HepG2 (cell line): ENCODE data around the gene TIMM8B. TPM values are rescaled to one million over a fixed set of nuclear protein-coding genes. Genes with fewer than 3 reads are reported as not detected.

Experiments
- AGO2 ChIP-seq: fragments of 200-400 bp; formaldehyde crosslinking; optimal IDR thresholded peaks from 2 replicates; pipeline ENCODE3; 2017; ENCODE audit warnings: mild to moderate bottlenecking, low read depth, low read length, moderate library complexity
- ATF4 ChIP-seq, 2 experiments: fragments of 450-650 bp in 1 of 2; sonication (generic) in 1 of 2; formaldehyde crosslinking; IDR thresholded peaks; 2 replicates each; pipeline versions ENCODE4 v1.5.0 to v1.8.0; 2020 to 2022; ENCODE audit warnings: mild to moderate bottlenecking in 1 of 2, missing genetic modification reagents in 1 of 2
- CHD2 ChIP-seq: IDR thresholded peaks from 2 replicates; pipeline ENCODE4 v1.6.1; 2011; ENCODE audit warnings: low read depth, low read length, improper control_type of control experiment
- DRAP1 ChIP-seq: IDR thresholded peaks from 2 replicates; pipeline ENCODE4 v1.6.1; 2016; ENCODE audit warnings: missing genetic modification reagents, missing compliant biosample characterization
- KMT2A ChIP-seq: sonication (generic); formaldehyde crosslinking; IDR thresholded peaks from 2 replicates; pipeline ENCODE4 v1.4.0; 2020; ENCODE audit warnings: missing genetic modification reagents
- MLX ChIP-seq: IDR thresholded peaks from 2 replicates; pipeline ENCODE4 v1.6.1; 2016
- MTA1 ChIP-seq: sonication (generic); formaldehyde crosslinking; IDR thresholded peaks from 2 replicates; pipeline ENCODE4 v1.4.0; 2020; ENCODE audit warnings: missing genetic modification reagents, mild to moderate bottlenecking, borderline replicate concordance
- MTF1 ChIP-seq: sonication (generic); formaldehyde crosslinking; IDR thresholded peaks from 2 replicates; pipeline ENCODE4 v1.5.0; 2020; ENCODE audit warnings: missing genetic modification reagents
- SMYD3 ChIP-seq: sonication (generic); formaldehyde crosslinking; IDR thresholded peaks from 2 replicates; pipeline ENCODE4 v1.8.1; 2023; ENCODE audit warnings: mild to moderate bottlenecking, missing genetic modification reagents
- SP1 ChIP-seq, 2 experiments: fragments of 450-650 bp in 1 of 2; sonication (generic) in 1 of 2; formaldehyde crosslinking in 1 of 2; IDR thresholded peaks; 2 replicates each; pipeline versions ENCODE4 v1.4.0 to v1.6.1; 2016 to 2020; ENCODE audit warnings: missing genetic modification reagents in 1 of 2
- ZC3H4 ChIP-seq: sonication (generic); formaldehyde crosslinking; IDR thresholded peaks from 2 replicates; pipeline ENCODE4 v1.4.0; 2020; ENCODE audit warnings: missing genetic modification reagents, borderline replicate concordance
- ZFY ChIP-seq: sonication (generic); formaldehyde crosslinking; IDR thresholded peaks from 2 replicates; pipeline ENCODE4 v1.4.0; 2020; ENCODE audit warnings: missing genetic modification reagents
- ZNF280B ChIP-seq: sonication (generic); formaldehyde crosslinking; IDR thresholded peaks from 2 replicates; pipeline ENCODE4 v1.5.0; 2020; ENCODE audit warnings: missing genetic modification reagents, mild to moderate bottlenecking, borderline replicate concordance
- ZNF569 ChIP-seq: sonication (generic); formaldehyde crosslinking; IDR thresholded peaks from 2 replicates; pipeline ENCODE4 v1.5.0; 2020; ENCODE audit warnings: mild to moderate bottlenecking, missing genetic modification reagents, moderate library complexity, borderline replicate concordance
- ZNF766 ChIP-seq: sonication (generic); formaldehyde crosslinking; IDR thresholded peaks from 2 replicates; pipeline ENCODE4 v1.5.0; 2020; ENCODE audit warnings: missing genetic modification reagents, borderline replicate concordance
- polyA plus RNA-seq, 8 experiments: library from polyadenylated mRNA; depleted of rRNA in 3 of 8; stranded (reverse) in 7 of 8; unstranded in 1 of 8; fragments of >200 nt; fragmentation: Illumina TruSeq in 4 of 8; extraction: Trizol in 4 of 8; gene quantifications; 2 replicates each; pipeline versions ENCODE4 v1.2.1 to v1.2.3, GENCODE V29; 2011 to 2016; ENCODE audit warnings: low read depth in 4 of 8, missing spikeins in 1 of 8, mixed read lengths in 1 of 8; ENCODE audit not compliant: insufficient read depth in 1 of 8
- total RNA-seq, 5 experiments: library from RNA; depleted of rRNA; stranded (reverse); fragments of >200 nt; fragmentation: Illumina TruSeq; extraction: Trizol; gene quantifications; 2 replicates each; pipeline ENCODE4 v1.2.3, GENCODE V29; 2016; ENCODE audit warnings: low read depth in 1 of 5
- TF ChIP-seq, protein P1 (sequence below): sonication (generic); formaldehyde crosslinking; IDR thresholded peaks from 2 replicates; pipeline ENCODE4 v1.4.0; 2020; ENCODE audit warnings: mild to moderate bottlenecking, missing genetic modification reagents, borderline replicate concordance
- TF ChIP-seq, protein P2 (sequence below): sonication (generic); formaldehyde crosslinking; IDR thresholded peaks from 2 replicates; pipeline ENCODE4 v1.8.1; 2023; ENCODE audit warnings: mild to moderate bottlenecking, missing genetic modification reagents

The TIMM8B gene
- total and polyA plus RNA-seq, 2 of the 13 experiments (the other 11 are each of a cell fraction or from before 2014, with no cell fraction given): 84.5 to 98.3 TPM

- TF ChIP-seq, protein P1, sequence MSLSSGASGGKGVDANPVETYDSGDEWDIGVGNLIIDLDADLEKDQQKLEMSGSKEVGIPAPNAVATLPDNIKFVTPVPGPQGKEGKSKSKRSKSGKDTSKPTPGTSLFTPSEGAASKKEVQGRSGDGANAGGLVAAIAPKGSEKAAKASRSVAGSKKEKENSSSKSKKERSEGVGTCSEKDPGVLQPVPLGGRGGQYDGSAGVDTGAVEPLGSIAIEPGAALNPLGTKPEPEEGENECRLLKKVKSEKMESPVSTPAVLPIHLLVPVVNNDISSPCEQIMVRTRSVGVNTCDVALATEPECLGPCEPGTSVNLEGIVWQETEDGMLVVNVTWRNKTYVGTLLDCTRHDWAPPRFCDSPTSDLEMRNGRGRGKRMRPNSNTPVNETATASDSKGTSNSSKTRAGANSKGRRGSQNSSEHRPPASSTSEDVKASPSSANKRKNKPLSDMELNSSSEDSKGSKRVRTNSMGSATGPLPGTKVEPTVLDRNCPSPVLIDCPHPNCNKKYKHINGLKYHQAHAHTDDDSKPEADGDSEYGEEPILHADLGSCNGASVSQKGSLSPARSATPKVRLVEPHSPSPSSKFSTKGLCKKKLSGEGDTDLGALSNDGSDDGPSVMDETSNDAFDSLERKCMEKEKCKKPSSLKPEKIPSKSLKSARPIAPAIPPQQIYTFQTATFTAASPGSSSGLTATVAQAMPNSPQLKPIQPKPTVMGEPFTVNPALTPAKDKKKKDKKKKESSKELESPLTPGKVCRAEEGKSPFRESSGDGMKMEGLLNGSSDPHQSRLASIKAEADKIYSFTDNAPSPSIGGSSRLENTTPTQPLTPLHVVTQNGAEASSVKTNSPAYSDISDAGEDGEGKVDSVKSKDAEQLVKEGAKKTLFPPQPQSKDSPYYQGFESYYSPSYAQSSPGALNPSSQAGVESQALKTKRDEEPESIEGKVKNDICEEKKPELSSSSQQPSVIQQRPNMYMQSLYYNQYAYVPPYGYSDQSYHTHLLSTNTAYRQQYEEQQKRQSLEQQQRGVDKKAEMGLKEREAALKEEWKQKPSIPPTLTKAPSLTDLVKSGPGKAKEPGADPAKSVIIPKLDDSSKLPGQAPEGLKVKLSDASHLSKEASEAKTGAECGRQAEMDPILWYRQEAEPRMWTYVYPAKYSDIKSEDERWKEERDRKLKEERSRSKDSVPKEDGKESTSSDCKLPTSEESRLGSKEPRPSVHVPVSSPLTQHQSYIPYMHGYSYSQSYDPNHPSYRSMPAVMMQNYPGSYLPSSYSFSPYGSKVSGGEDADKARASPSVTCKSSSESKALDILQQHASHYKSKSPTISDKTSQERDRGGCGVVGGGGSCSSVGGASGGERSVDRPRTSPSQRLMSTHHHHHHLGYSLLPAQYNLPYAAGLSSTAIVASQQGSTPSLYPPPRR: 0 out of 2 replicates have a peak, but pooled peaks have one; percentile 32
- TF ChIP-seq ZNF569 (CRISPR knock-in tag) (0 out of 2 replicates have a peak, but pooled peaks have one; percentile 33), ATF4 (CRISPR knock-in tag; IDR thresholded peaks at IDR 0.05) (peak in 1 of 2 experiments; percentile 73; a peak in 2 of 4 replicates), MLX (CRISPR knock-in tag) (peak; percentile 43; the same call in 1 of the 2 replicates), ZNF766 (0 out of 2 replicates have a peak, but pooled peaks have one; percentile 39), MTA1 (CRISPR knock-in tag) (no peak), SP1 (IDR thresholded peaks at IDR 0.05) (no peak), SP1 (CRISPR knock-in tag; IDR thresholded peaks at IDR 0.05) (peak; percentile 60), MTF1 (CRISPR knock-in tag) (no peak), DRAP1 (peak; percentile 82), SMYD3 (CRISPR knock-in tag) (no peak; the same call in 1 of the 2 replicates), CHD2 (no peak), ZNF280B (CRISPR knock-in tag) (no peak; the same call in 1 of the 2 replicates), AGO2 (peak; percentile 60), KMT2A (CRISPR knock-in tag) (peak; percentile 95), ZC3H4 (no peak), ZFY (CRISPR knock-in tag) (peak; percentile 65; the same call in 1 of the 2 replicates)
- TF ChIP-seq, protein P2, sequence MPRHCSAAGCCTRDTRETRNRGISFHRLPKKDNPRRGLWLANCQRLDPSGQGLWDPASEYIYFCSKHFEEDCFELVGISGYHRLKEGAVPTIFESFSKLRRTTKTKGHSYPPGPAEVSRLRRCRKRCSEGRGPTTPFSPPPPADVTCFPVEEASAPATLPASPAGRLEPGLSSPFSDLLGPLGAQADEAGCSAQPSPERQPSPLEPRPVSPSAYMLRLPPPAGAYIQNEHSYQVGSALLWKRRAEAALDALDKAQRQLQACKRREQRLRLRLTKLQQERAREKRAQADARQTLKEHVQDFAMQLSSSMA (CRISPR knock-in tag): no peak
Measured at GRCh38 chr11:112086422-112087191, at the start of gene TIMM8B, which contains the start of gene SDHD (continued).
